Keratinocyte (primary cell): ENCODE data around the gene ADRA2C. TPM values are rescaled to one million over a fixed set of nuclear protein-coding genes. Genes with fewer than 3 reads are reported as not detected.

Experiments
- DNase-seq: peaks from one replicate; pipeline ENCODE4 v3.0.0-alpha.2; 2011; ENCODE audit warnings: low read depth, missing footprints, low spot score
- FAIRE-seq: peaks from 2 replicates; lab custom pipeline; 2011; peaks lifted over from hg19 to GRCh38; lab: Jason Lieb, UNC
- H2AFZ ChIP-seq: 2 replicates; pipeline ENCODE4 v1.6.0; 2012; ENCODE audit warnings: low read length, control low read depth, inconsistent platforms; ENCODE audit not compliant: control insufficient read depth
- H3K27ac ChIP-seq: 2 replicates; pipeline ENCODE4 v1.5.1; 2011; ENCODE audit warnings: low read length; ENCODE audit not compliant: control insufficient read depth, insufficient read depth
- H3K27me3 ChIP-seq: 3 replicates; pipeline ENCODE4 v1.6.0; 2011; ENCODE audit warnings: low read length; ENCODE audit not compliant: control insufficient read depth, insufficient read depth; ENCODE audit errors: extremely low read depth
- H3K36me3 ChIP-seq, 2 experiments: 2 replicates in 1 of 2; 3 replicates in 1 of 2; pipeline ENCODE4 v1.5.1; 2011; ENCODE audit warnings: low read length in 2 of 2, mild to moderate bottlenecking in 1 of 2; ENCODE audit not compliant: control insufficient read depth in 2 of 2, insufficient read depth in 2 of 2; ENCODE audit errors: extremely low read depth in 1 of 2
- H3K4me1 ChIP-seq: 3 replicates; pipeline ENCODE4 v1.5.1; 2011; ENCODE audit warnings: low read length; ENCODE audit not compliant: control insufficient read depth, insufficient read depth; ENCODE audit errors: extremely low read depth
- H3K4me2 ChIP-seq: 3 replicates; pipeline ENCODE4 v1.6.0; 2011; ENCODE audit warnings: low read depth, low read length; ENCODE audit not compliant: control insufficient read depth, insufficient read depth; ENCODE audit errors: extremely low read depth
- H3K4me3 ChIP-seq, 3 experiments: fragments of 200-600 bp in 1 of 3; sonication (generic) in 1 of 3; 2 replicates in 2 of 3; 3 replicates in 1 of 3; pipeline ENCODE4 v1.5.1; 2011 to 2016; ENCODE audit warnings: low read length in 3 of 3, mild to moderate bottlenecking in 3 of 3, control low read depth in 2 of 3, inconsistent platforms in 1 of 3, low read depth in 1 of 3, mixed read lengths in 1 of 3, mixed run types in 1 of 3, moderate library complexity in 1 of 3; ENCODE audit not compliant: control insufficient read depth in 2 of 3, insufficient read depth in 2 of 3; ENCODE audit errors: extremely low read depth in 1 of 3
- H3K79me2 ChIP-seq: 2 replicates; pipeline ENCODE4 v1.6.0; 2012; ENCODE audit warnings: low read length; ENCODE audit not compliant: control insufficient read depth, insufficient read depth
- H3K9ac ChIP-seq: 3 replicates; pipeline ENCODE4 v1.6.0; 2011; ENCODE audit warnings: low read length; ENCODE audit not compliant: control insufficient read depth, insufficient read depth; ENCODE audit errors: extremely low read depth
- H3K9me1 ChIP-seq: 3 replicates; pipeline ENCODE4 v1.6.0; 2011; ENCODE audit warnings: low read length; ENCODE audit not compliant: control insufficient read depth, insufficient read depth; ENCODE audit errors: extremely low read depth
- H3K9me3 ChIP-seq: 2 replicates; pipeline ENCODE4 v1.5.1; 2012; ENCODE audit warnings: low read depth, low read length; ENCODE audit not compliant: control insufficient read depth
- H4K20me1 ChIP-seq: 3 replicates; pipeline ENCODE4 v1.6.0; 2011; ENCODE audit warnings: low read length; ENCODE audit not compliant: control insufficient read depth, insufficient read depth; ENCODE audit errors: extremely low read depth
- CTCF ChIP-seq, 3 experiments: IDR thresholded peaks in 1 of 3; conservative IDR thresholded peaks in 1 of 3; optimal IDR thresholded peaks in 1 of 3; 2 replicates in 2 of 3; 3 replicates in 1 of 3; pipeline versions ENCODE3 to v1.5.1; 2011; ENCODE audit warnings: low read length in 3 of 3, mild to moderate bottlenecking in 3 of 3, moderate library complexity in 2 of 3, control low read depth in 1 of 3, inconsistent platforms in 1 of 3; ENCODE audit not compliant: insufficient read depth in 2 of 3; ENCODE audit errors: extremely low read depth in 1 of 3
- EZH2 ChIP-seq: IDR thresholded peaks from one replicate; pipeline ENCODE4 v1.6.1; 2012; ENCODE audit warnings: inconsistent platforms, mild to moderate bottlenecking, low read length, moderate library complexity
- dilution Hi-C: fragments of 300-500 bp; cut with MboI; formaldehyde crosslinking; loops from one replicate; pipeline ENCODE4 v1.7.0; 2020; ENCODE audit warnings: low sequenced_read_pairs; ENCODE audit not compliant: extremely low pct_ligation_motif_present
- polyA plus RNA-seq, 5 experiments: library from polyadenylated mRNA; depleted of rRNA in 3 of 5; stranded (reverse) in 3 of 5; stranded (forward) in 1 of 5; unstranded in 1 of 5; fragments of >200 nt; gene quantifications; 1 replicate in 1 of 5; 2 replicates in 3 of 5; 3 replicates in 1 of 5; pipeline versions ENCODE4 v1.2.1 to v1.2.3, GENCODE V29; 2011 to 2012; ENCODE audit warnings: missing spikeins in 2 of 5, low read depth in 1 of 5, low replicate concordance in 1 of 5

The ADRA2C gene
- polyA plus RNA-seq, 1 donor (not counting 4 experiments of a cell fraction or from before 2014, with no cell fraction given): 0.05 TPM

- H3K27me3 ChIP-seq: no peaks in the 10 kb centered on the region
- dilution Hi-C loops: no loop called here
These were observed 23.6 kb upstream of the ADRA2C start for GRCh38 chr4:3742610-3743009.

GRCh38 chr4:3744232-3744631, 22.0 kb upstream of the ADRA2C start:
- H3K4me2 ChIP-seq: no peak overlapping the region
- H3K27ac ChIP-seq: no peak overlapping the region
- no peaks in the 10 kb centered on the region for H3K9me1 ChIP-seq
- no peak overlapping the region for H3K4me3 ChIP-seq
- peaks cover 9% of the 10 kb centered on the region for H3K9me3 ChIP-seq
- H4K20me1 ChIP-seq: no peaks in the 10 kb centered on the region
- TF ChIP-seq EZH2: no peak
- TF ChIP-seq CTCF (optimal IDR thresholded peaks at IDR 0.05 in 1 of 3, IDR thresholded peaks at IDR 0.05 in 1 of 3, conservative IDR thresholded peaks at IDR 0.05 in 1 of 3; ENCODE audit: extremely low read depth in 1 of 3, insufficient read depth in 2 of 3, low read length in 3 of 3): no peak
- no peak overlapping the region for H3K9ac ChIP-seq
- H3K27me3 ChIP-seq: no peaks in the 10 kb centered on the region
- no peaks in the 10 kb centered on the region for H3K4me1 ChIP-seq
- H3K36me3 ChIP-seq: no peaks in the 10 kb centered on the region
- DNase-seq (no peak), FAIRE-seq (no peak)
- no peak overlapping the region for H2AFZ ChIP-seq
- dilution Hi-C loops: no loop called here
- no peaks in the 10 kb centered on the region for H3K79me2 ChIP-seq

More at GRCh38 chr4:3742610-3743009, 23.6 kb upstream of the ADRA2C start:
- no peaks in the 10 kb centered on the region for H3K36me3 ChIP-seq
- FAIRE-seq (no peak), DNase-seq (no peak)
- H3K9me1 ChIP-seq: no peaks in the 10 kb centered on the region
- no peaks in the 10 kb centered on the region for H3K4me1 ChIP-seq
- no peak overlapping the region for H3K4me3 ChIP-seq
- H3K79me2 ChIP-seq: no peaks in the 10 kb centered on the region
- no peak for TF ChIP-seq CTCF (optimal IDR thresholded peaks at IDR 0.05 in 1 of 3, IDR thresholded peaks at IDR 0.05 in 1 of 3, conservative IDR thresholded peaks at IDR 0.05 in 1 of 3; ENCODE audit: extremely low read depth in 1 of 3, insufficient read depth in 2 of 3, low read length in 3 of 3)
- no peak overlapping the region for H3K9ac ChIP-seq
- peaks cover 12% of the 10 kb centered on the region for H3K9me3 ChIP-seq
- no peaks in the 10 kb centered on the region for H4K20me1 ChIP-seq
- no peak overlapping the region for H3K4me2 ChIP-seq
- H3K27ac ChIP-seq: no peak overlapping the region
- H2AFZ ChIP-seq: no peak overlapping the region
